Measurements from ENCODE around the gene RXFP1. TPM values are rescaled to one million over a fixed set of nuclear protein-coding genes. Genes with fewer than 3 reads are reported as not detected.

RXFP1 gene
- total and polyA plus RNA-seq, 7 donors, result 0.09 TPM; not detected in 6

GRCh38 chr4:158532556-158533231 is 11.0 kb downstream of the RXFP1 start:
- DNase-seq, result no peak
- TF ChIP-seq CTCF (IDR thresholded peaks at IDR 0.05), result no peak
- TF ChIP-seq POLR2A (IDR thresholded peaks at IDR 0.05), result no peak
- TF ChIP-seq EP300 (IDR thresholded peaks at IDR 0.05), result no peak
- no peak for TF ChIP-seq POLR2AphosphoS5 (IDR thresholded peaks at IDR 0.05)
- Histone ChIP-seq H3K27ac (no peak overlapping the region), H3K4me3 (no peak overlapping the region), H3K27me3 (no peaks in the 10 kb centered on the region), H3K36me3 (no peaks in the 10 kb centered on the region), H3K4me1 (no peaks in the 10 kb centered on the region), H3K9me3 (no peaks in the 10 kb centered on the region)
- intact Hi-C loops (cut with DNase I), result no loop called here
- 62 to 68% methylated on average over 6 of the region's 6 CpGs for WGBS, 2 donors

- H3K9me3 ChIP-seq, result no peaks in the 10 kb centered on the region
- no peak for TF ChIP-seq CTCF (IDR thresholded peaks at IDR 0.05)
- no peak for TF ChIP-seq POLR2AphosphoS5 (IDR thresholded peaks at IDR 0.05)
- TF ChIP-seq EP300 (IDR thresholded peaks at IDR 0.05), result no peak
- no peak for TF ChIP-seq POLR2A (IDR thresholded peaks at IDR 0.05)
- no peak overlapping the region for H3K4me3 ChIP-seq
- intact Hi-C loops (cut with DNase I), result no loop called here
- DNase-seq, result no peak
- no peak overlapping the region for H3K27ac ChIP-seq
- H3K4me1 ChIP-seq, result no peaks in the 10 kb centered on the region
- WGBS, 2 donors, result 79 to 90% methylated on average over 3 of the region's 3 CpGs
- no peaks in the 10 kb centered on the region for H3K27me3 ChIP-seq
- H3K36me3 ChIP-seq, result no peaks in the 10 kb centered on the region
Measured at GRCh38 chr4:158534727-158535126, 13.0 kb downstream of the RXFP1 start.

GRCh38 chr4:158535130-158535614 is 13.5 kb downstream of the RXFP1 start:
- Histone ChIP-seq H3K9me3 (no peaks in the 10 kb centered on the region), H3K27me3 (no peaks in the 10 kb centered on the region), H3K36me3 (no peaks in the 10 kb centered on the region), H3K4me1 (no peaks in the 10 kb centered on the region), H3K4me3 (no peak overlapping the region), H3K27ac (no peak overlapping the region)
- intact Hi-C loops (cut with DNase I), result no loop called here
- 65 to 76% methylated on average over 4 of the region's 4 CpGs for WGBS, 2 donors
- DNase-seq, result no peak
- TF ChIP-seq EP300 (IDR thresholded peaks at IDR 0.05), result no peak
- no peak for TF ChIP-seq POLR2AphosphoS5 (IDR thresholded peaks at IDR 0.05)
- TF ChIP-seq POLR2A (IDR thresholded peaks at IDR 0.05), result no peak
- no peak for TF ChIP-seq CTCF (IDR thresholded peaks at IDR 0.05)

- no peak overlapping the region for H3K27ac ChIP-seq
- TF ChIP-seq POLR2A (IDR thresholded peaks at IDR 0.05) (no peak), CTCF (IDR thresholded peaks at IDR 0.05) (no peak), POLR2AphosphoS5 (IDR thresholded peaks at IDR 0.05) (no peak), EP300 (IDR thresholded peaks at IDR 0.05) (no peak)
- no peak overlapping the region for H3K4me3 ChIP-seq
- no peaks in the 10 kb centered on the region for H3K9me3 ChIP-seq
- DNase-seq, result no peak
- 75 to 91% methylated on average over 3 of the region's 3 CpGs for WGBS, 2 donors
- H3K4me1 ChIP-seq, result no peaks in the 10 kb centered on the region
- H3K36me3 ChIP-seq, result no peaks in the 10 kb centered on the region
- intact Hi-C loops (cut with DNase I), result no loop called here
- no peaks in the 10 kb centered on the region for H3K27me3 ChIP-seq
Measured at GRCh38 chr4:158536833-158537232, 15.2 kb downstream of the RXFP1 start.

- Histone ChIP-seq H3K27me3 (no peaks in the 10 kb centered on the region), H3K9me3 (no peaks in the 10 kb centered on the region), H3K36me3 (no peaks in the 10 kb centered on the region), H3K27ac (no peak overlapping the region), H3K4me1 (no peaks in the 10 kb centered on the region), H3K4me3 (no peak overlapping the region)
- intact Hi-C loops (cut with DNase I), result no loop called here
- no peak for DNase-seq
- no peak for TF ChIP-seq POLR2AphosphoS5 (IDR thresholded peaks at IDR 0.05)
- no peak for TF ChIP-seq EP300 (IDR thresholded peaks at IDR 0.05)
- no peak for TF ChIP-seq CTCF (IDR thresholded peaks at IDR 0.05)
- no peak for TF ChIP-seq POLR2A (IDR thresholded peaks at IDR 0.05)
- 68 to 73% methylated on average over 4 of the region's 4 CpGs for WGBS, 2 donors
Measured at GRCh38 chr4:158538176-158538575, 16.5 kb downstream of the RXFP1 start.
